GM13976 (cell line): ENCODE data around the gene GPC5.

Source experiments
- DNase-seq: peaks from one replicate; pipeline ENCODE4 v3.0.0; 2012; ENCODE audit warnings: low spot score
- CTCF ChIP-seq: IDR thresholded peaks from 2 replicates; pipeline ENCODE4 v1.5.1; 2012; ENCODE audit warnings: borderline replicate concordance, mild to moderate bottlenecking; ENCODE audit not compliant: insufficient read depth; ENCODE audit errors: extremely low read depth, missing control alignments, control extremely low read depth
- in situ Hi-C: fragments of 300-500 bp; cut with MboI; formaldehyde crosslinking; loops from one replicate; pipeline ENCODE4 v1.12.0; 2022; ENCODE audit warnings: low sequenced_read_pairs, mixed read lengths, inconsistent platforms; ENCODE audit not compliant: unreplicated experiment

GPC5 gene

GRCh38 chr13:91813253-91813652 is 414.8 kb downstream of the GPC5 start:
- in situ Hi-C loops = no loop called here
- TF ChIP-seq CTCF = no peak
- DNase-seq = no peak

GRCh38 chr13:91816263-91816807 is 417.9 kb downstream of the GPC5 start:
- in situ Hi-C loops = no loop called here
- TF ChIP-seq CTCF = no peak
- no peak for DNase-seq

- in situ Hi-C loops = no loop called here
- no peak for TF ChIP-seq CTCF
- DNase-seq = no peak
Measured at GRCh38 chr13:91817250-91817649, 418.8 kb downstream of the GPC5 start.

GRCh38 chr13:91824416-91824815 is 426.0 kb downstream of the GPC5 start:
- in situ Hi-C loops = no loop called here
- no peak for DNase-seq
- no peak for TF ChIP-seq CTCF

- in situ Hi-C loops = no loop called here
- TF ChIP-seq CTCF = no peak
- no peak for DNase-seq
Measured at GRCh38 chr13:91825516-91825915, 427.1 kb downstream of the GPC5 start.

GRCh38 chr13:91836553-91836952 is 438.1 kb downstream of the GPC5 start:
- in situ Hi-C loops = no loop called here
- TF ChIP-seq CTCF = no peak
- DNase-seq = no peak

- in situ Hi-C loops = no loop called here
- DNase-seq = no peak
- TF ChIP-seq CTCF = no peak
Measured at GRCh38 chr13:91845612-91846011, 447.2 kb downstream of the GPC5 start.
